ENCODE data around the gene TTBK2. TPM values are rescaled to one million over a fixed set of nuclear protein-coding genes. Genes with fewer than 3 reads are reported as not detected.

TTBK2 gene
- total RNA-seq, 1 experiment from 2014 or later: 17.2 TPM

DNA sequence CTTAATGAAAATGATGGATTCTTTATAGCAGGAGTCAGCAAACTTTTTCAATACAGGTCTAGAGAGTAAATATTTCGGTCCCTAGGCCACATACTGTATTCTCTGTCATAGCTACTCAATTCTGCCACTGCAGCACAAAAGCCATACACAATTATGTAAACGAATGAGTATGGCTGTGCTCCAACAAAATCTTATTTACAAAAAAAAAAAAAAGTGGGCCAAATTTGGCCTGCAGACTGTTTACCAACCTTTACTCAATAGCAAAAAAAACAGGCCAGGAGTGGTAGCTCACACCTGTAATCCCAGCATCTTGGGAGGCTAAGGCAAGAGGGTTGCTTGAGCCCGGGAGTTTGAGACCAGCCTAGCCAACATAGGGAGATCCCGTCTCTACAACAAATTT, 41.1 kb downstream of the TTBK2 start:
- CTCF ChIA-PET: no interaction called here
- TF ChIP-seq, protein P1, sequence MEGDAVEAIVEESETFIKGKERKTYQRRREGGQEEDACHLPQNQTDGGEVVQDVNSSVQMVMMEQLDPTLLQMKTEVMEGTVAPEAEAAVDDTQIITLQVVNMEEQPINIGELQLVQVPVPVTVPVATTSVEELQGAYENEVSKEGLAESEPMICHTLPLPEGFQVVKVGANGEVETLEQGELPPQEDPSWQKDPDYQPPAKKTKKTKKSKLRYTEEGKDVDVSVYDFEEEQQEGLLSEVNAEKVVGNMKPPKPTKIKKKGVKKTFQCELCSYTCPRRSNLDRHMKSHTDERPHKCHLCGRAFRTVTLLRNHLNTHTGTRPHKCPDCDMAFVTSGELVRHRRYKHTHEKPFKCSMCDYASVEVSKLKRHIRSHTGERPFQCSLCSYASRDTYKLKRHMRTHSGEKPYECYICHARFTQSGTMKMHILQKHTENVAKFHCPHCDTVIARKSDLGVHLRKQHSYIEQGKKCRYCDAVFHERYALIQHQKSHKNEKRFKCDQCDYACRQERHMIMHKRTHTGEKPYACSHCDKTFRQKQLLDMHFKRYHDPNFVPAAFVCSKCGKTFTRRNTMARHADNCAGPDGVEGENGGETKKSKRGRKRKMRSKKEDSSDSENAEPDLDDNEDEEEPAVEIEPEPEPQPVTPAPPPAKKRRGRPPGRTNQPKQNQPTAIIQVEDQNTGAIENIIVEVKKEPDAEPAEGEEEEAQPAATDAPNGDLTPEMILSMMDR (IDR thresholded peaks at IDR 0.05): no peak
- no peak for TF ChIP-seq POLR2AphosphoS5 (IDR thresholded peaks at IDR 0.05; ENCODE audit: low read depth, low read length)
- no peak for TF ChIP-seq SIN3A (IDR thresholded peaks at IDR 0.05; ENCODE audit: borderline replicate concordance, insufficient read depth, low read depth, low read length)
- TF ChIP-seq, protein P2, sequence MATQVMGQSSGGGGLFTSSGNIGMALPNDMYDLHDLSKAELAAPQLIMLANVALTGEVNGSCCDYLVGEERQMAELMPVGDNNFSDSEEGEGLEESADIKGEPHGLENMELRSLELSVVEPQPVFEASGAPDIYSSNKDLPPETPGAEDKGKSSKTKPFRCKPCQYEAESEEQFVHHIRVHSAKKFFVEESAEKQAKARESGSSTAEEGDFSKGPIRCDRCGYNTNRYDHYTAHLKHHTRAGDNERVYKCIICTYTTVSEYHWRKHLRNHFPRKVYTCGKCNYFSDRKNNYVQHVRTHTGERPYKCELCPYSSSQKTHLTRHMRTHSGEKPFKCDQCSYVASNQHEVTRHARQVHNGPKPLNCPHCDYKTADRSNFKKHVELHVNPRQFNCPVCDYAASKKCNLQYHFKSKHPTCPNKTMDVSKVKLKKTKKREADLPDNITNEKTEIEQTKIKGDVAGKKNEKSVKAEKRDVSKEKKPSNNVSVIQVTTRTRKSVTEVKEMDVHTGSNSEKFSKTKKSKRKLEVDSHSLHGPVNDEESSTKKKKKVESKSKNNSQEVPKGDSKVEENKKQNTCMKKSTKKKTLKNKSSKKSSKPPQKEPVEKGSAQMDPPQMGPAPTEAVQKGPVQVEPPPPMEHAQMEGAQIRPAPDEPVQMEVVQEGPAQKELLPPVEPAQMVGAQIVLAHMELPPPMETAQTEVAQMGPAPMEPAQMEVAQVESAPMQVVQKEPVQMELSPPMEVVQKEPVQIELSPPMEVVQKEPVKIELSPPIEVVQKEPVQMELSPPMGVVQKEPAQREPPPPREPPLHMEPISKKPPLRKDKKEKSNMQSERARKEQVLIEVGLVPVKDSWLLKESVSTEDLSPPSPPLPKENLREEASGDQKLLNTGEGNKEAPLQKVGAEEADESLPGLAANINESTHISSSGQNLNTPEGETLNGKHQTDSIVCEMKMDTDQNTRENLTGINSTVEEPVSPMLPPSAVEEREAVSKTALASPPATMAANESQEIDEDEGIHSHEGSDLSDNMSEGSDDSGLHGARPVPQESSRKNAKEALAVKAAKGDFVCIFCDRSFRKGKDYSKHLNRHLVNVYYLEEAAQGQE (IDR thresholded peaks at IDR 0.05; ENCODE audit: insufficient read depth in 1 of 2, low read depth in 2 of 2, low read length in 1 of 2): no peak
- no peak for TF ChIP-seq TCF7L2 (IDR thresholded peaks at IDR 0.05; ENCODE audit: low read depth, low read length)
- Histone ChIP-seq H3K27me3 (ENCODE audit: control insufficient read depth, insufficient read depth, low read length) (no peaks in the 10 kb centered on the region), H3K9me3 (ENCODE audit: control insufficient read depth, insufficient read depth, low read depth, low read length) (0 out of 2 replicates have a peak, but pooled peaks cover 7% of the 10 kb centered on the region), H3K4me3 (ENCODE audit: low read depth in 2 of 2, low read length in 2 of 2) (no peak overlapping the region), H3K4me1 (ENCODE audit: control insufficient read depth, insufficient read depth, low read length) (no peaks in the 10 kb centered on the region), H3K36me3 (ENCODE audit: control insufficient read depth, insufficient read depth, low read length) (no peaks in the 10 kb centered on the region), H3K27ac (ENCODE audit: low read length) (no peak overlapping the region)
- POLR2A ChIA-PET: interaction anchor here (0.6 kb wide), 1 partner anchor 1185 kb away, joined by 4 read pairs; no protein-coding TSS in a partner anchor
- no TSS peak for BruUV-seq (replicated peaks)
- no peak for ATAC-seq
- in situ Hi-C loops (cut with HindIII; ENCODE audit: low pct_unique_long_range_greater_than_20kb, low sequenced_read_pairs) (no loop called here), intact Hi-C loops (cut with micrococcal nuclease; ENCODE audit: unreplicated experiment) (no loop called here)
- DNase-seq (ENCODE audit: low read depth, low spot score): no peak

DNA sequence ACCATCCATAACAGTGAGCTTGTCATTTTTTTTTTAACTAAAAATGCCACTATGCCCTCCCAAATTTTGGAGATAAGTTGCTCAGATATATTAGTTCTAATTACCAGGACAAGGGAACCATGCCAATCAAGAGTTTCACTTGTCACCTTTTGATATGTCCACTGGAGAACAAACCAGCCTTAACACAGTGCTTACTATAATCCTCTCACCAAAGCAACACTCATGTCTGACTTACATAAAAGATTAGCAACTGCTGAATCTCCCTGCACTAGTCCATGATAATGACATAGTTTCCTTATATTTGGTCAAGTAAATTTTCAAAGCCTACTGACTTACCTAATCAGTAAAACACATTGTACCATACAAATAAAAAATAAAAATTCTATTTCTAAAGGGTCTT, 44.4 kb downstream of the TTBK2 start:
- BruUV-seq (replicated peaks): no TSS peak
- no peak overlapping the region for H3K4me3 ChIP-seq (ENCODE audit: low read depth in 2 of 2, low read length in 2 of 2)
- DNase-seq (ENCODE audit: low read depth, low spot score) (no peak), ATAC-seq (no peak)
- H3K9me3 ChIP-seq (ENCODE audit: control insufficient read depth, insufficient read depth, low read depth, low read length): no peaks in the 10 kb centered on the region
- intact Hi-C loops (cut with micrococcal nuclease; ENCODE audit: unreplicated experiment) (no loop called here), in situ Hi-C loops (cut with HindIII; ENCODE audit: low pct_unique_long_range_greater_than_20kb, low sequenced_read_pairs) (no loop called here)
- H3K27ac ChIP-seq (ENCODE audit: low read length): no peak overlapping the region
- TF ChIP-seq, protein P2 (IDR thresholded peaks at IDR 0.05; ENCODE audit: insufficient read depth in 1 of 2, low read depth in 2 of 2, low read length in 1 of 2): no peak
- TF ChIP-seq POLR2AphosphoS5 (IDR thresholded peaks at IDR 0.05; ENCODE audit: low read depth, low read length): no peak
- TF ChIP-seq TCF7L2 (IDR thresholded peaks at IDR 0.05; ENCODE audit: low read depth, low read length): no peak
- TF ChIP-seq SIN3A (IDR thresholded peaks at IDR 0.05; ENCODE audit: borderline replicate concordance, insufficient read depth, low read depth, low read length): no peak
- TF ChIP-seq, protein P1 (IDR thresholded peaks at IDR 0.05): no peak
- ChIA-PET POLR2A (no interaction called here), CTCF (no interaction called here)
- H3K4me1 ChIP-seq (ENCODE audit: control insufficient read depth, insufficient read depth, low read length): no peaks in the 10 kb centered on the region
- H3K36me3 ChIP-seq (ENCODE audit: control insufficient read depth, insufficient read depth, low read length): no peaks in the 10 kb centered on the region
- H3K27me3 ChIP-seq (ENCODE audit: control insufficient read depth, insufficient read depth, low read length): no peaks in the 10 kb centered on the region

All from Panc1 (cell line).